GM19395 (cell line): ENCODE results near the gene DNMT3B.
"Not testable (repeated sequence)": the region's sequence is repeated elsewhere in the genome, so short reads cannot be mapped to it uniquely, and the experiment has no call there.

Source experiments
- ATAC-seq: cut with Tn5 transposase; IDR thresholded peaks from one replicate; pipeline ENCODE4 v1.9.1; 2021; ENCODE audit warnings: mild to moderate bottlenecking, moderate library complexity; ENCODE audit not compliant: unreplicated experiment

DNMT3B gene

GRCh38 chr20:32762754-32763201, 593 bp downstream of the DNMT3B start:
- ATAC-seq = peak; percentile 29

DNA sequence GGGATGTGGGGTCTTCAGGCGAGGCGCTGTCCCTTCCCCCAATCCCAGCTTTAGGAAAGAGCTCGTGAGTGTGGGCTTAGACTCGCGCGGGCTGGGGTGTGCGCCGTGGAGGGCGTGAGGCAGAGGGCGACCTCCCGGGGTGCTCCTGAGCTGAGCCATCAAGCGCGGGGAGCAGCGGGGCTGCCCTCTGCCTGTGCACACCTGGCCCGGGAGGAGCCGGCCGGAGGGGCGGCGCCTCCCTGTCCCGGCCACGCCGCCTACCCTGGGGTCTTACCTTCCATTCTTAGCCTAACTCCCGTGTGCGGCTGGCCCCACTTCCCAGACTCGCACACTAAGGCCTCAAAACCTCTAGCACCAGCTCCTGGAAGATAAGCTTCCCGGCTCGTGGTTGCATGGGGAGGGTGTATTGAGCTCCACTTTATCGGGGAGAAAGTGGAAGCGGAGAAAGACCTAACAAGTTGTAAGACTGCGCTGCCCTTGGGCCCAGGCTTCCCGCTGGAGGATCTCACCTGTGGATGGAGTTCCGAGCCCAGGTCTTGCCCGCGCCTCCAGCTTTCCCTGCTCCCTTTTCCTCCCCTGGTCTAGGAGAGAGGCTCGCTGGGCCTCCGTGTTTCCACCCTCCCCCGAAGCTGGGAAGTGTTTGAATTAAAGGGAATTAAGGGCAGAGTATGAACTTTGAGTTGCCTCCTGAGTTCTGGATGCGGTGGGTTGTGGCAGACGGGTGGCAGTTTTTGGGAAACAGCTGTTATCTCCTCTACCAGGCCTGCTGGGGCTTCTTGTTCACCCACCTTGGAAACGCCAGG, 1.2 kb downstream of the DNMT3B start:
- no peak for ATAC-seq

DNA sequence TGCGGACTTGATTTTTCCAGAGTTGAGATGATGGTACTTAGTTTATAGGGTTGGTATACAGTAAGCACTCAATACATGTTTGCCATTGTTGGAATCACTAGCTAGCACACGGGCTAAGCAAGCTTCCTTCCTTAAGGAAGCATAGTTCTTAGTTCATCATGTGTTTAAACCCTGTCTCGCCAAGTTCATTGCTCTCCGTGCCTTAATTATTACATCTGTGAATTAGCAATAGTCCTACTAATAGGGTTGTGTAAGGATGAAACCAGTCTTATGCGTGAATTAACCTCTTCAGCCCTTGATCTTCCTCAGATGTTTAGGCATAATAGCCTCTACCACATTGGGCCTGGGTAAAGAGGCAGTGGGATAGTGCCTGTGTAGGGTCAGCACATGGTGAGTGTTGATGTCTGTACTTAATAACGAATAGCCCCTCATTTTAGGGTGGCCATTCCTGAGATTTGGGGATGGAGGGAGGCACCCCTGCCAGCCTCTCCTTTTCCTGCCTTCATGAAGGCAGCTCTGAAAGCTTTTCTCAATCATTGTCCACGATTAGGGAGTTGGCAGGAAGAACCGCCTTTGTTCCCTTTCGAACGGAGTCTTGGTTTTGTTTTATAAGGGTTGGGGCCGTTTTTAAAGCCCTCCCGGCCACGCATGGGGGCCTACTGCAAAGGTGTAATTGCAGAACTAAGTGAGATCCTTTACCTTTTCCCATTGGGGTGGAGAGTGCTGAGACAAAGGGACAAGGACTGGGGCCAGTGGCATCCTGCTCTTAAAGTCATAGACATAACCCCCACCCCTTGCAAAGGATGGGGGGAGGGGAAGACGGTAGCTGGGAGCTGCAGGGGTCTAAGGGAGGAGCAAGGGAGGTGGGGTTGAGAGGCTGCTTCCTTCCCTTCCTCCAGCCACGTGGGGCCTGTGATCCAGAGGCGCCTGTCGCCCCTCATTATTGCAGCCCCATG, 2.1 kb downstream of the DNMT3B start:
- no peak for ATAC-seq

DNA sequence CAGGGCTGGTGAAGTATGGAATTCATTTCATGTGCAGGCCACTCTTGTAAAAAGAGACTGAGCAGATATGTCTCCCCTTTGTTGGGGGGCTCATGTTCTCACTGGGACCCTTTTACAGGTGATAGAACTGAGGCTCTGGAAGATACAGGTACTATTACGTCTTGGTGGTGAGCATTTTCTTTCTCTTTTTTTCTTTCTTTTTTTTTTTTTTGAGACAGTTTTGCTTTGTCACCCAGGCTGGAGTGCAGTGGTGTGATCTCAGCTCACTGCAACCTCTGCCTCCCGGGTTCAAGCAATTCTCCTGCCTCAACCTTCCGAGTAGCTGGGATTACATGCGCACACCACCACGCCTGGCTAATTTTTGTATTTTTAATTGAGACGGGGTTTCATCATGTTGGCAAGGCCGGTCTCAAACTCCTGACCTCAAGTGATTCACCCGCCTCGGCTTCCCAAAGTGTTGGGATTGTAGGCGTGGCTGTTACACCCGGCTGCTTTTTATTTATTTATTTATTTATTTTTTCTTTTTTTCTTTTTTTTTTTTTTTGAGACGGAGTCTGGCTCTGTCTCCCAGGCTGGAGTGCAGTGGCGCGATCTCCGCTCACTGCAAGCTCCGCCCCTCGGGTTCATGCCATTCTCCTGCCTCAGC, 3.2 kb downstream of the DNMT3B start:
- ATAC-seq = not testable (repeated sequence)

DNA sequence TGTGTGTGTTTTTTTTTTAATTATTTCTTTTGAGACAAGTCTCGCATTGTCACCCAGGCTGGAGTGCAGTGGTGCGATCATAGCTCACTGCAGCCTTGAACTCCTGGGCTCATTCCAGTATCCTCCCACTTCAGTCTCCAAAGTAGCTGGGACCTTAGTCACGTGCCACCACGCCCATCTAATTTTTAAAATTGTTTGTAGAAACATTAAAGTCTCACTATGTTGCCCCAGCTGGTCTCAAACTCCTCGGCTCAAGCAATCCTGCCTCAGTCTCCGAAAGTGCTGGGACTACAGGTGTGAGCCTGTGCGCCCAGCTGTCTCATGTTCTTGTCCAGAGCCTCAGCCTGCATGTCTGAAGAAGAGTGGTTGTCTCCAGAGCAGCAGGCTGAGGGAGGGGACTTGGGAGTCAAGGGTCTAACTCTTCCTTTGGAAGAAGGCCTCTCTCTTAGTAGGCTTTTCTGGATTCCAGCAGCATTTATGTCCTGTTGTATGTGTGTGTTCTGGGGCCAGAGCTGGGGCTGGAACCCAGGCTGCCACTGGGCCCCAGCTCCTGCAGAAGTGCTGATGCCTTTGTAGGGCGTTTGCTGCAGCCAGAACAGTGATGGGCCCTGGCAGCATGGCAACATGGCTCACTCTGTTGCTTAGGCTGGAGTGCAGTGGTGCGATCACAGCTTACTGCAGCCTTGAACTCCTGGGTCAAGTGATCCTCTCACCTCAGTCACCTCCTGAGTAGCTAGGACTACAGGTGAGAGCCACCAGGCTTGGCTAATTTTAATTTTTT, 5.4 kb downstream of the DNMT3B start:
- ATAC-seq = no peak

- no peak for ATAC-seq
Observed at GRCh38 chr20:32772046-32772445, 9.9 kb downstream of the DNMT3B start.

DNA sequence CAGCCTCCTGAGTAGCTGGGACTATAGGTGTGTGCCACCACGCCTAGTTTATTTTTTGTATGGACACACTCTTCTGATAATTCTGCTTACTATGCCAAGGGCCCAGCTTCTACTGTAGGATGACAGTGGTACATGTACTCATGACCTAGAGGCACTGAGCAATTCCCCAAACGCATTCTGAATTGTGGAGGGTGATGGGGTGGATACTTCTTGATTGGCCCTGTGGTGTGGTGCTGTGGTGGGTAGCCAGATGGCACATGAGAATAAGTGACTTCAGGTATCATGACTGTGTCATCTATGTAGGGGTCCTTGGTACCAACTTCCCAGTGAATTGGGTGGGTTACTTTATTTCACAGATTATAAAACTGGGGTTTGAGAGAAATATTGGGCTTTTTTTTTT, 11.0 kb downstream of the DNMT3B start:
- ATAC-seq = no peak

- ATAC-seq = no peak
Observed at GRCh38 chr20:32773855-32774254, 11.7 kb downstream of the DNMT3B start.

GRCh38 chr20:32775336-32775991, 13.3 kb downstream of the DNMT3B start:
- ATAC-seq = no peak

GRCh38 chr20:32777177-32777956, 15.2 kb downstream of the DNMT3B start:
- ATAC-seq = no peak

DNA sequence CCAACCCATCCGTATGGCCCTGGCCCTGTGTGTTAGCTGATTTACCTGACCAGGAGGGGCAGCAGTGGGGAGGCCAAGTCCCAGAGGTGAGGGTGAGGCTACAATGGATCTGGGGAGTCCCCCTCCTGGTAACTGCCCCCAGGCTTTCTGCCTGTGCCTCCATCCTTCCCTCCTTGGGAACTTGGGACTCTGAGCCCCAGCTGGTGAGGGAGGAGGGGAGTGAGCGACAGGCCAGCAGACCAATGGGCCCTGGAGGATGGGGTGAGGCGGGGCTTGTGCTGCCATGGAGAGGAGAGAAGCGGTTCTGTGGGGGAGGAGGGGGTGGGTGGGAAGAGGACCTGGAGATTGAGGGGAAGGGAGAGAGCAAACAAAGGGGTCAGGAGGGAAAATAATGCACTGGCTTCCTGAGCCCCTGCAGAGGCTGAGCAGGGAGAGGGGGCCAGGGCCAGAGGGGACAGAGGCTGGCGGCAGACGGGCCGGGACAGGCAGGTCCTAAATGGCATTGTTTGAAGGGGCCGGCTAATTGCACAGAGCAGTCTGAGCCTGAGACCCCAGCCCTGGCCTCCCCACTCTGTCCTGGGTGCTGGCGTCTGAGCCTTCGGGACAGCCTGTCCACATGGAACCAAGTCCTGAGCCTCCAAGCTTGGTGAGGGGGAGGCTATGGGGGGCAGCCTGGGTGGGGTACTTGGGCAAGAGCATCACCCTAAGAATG, 17.5 kb downstream of the DNMT3B start:
- no peak for ATAC-seq

DNA sequence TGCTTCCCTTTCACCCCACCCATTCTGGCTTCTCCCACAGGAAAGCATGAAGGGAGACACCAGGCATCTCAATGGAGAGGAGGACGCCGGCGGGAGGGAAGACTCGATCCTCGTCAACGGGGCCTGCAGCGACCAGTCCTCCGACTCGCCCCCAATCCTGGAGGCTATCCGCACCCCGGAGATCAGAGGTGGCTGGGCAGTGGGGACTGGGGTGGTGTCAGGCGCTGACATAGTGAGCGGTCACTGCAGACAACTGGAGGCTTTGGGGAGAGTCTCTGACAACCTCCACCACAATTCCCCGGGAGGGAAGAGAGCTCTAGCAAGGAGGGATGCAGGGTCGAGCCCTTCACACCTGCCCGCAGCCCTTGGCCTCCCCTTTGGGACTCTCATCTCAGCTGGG, 18.1 kb downstream of the DNMT3B start:
- ATAC-seq = no peak

DNA sequence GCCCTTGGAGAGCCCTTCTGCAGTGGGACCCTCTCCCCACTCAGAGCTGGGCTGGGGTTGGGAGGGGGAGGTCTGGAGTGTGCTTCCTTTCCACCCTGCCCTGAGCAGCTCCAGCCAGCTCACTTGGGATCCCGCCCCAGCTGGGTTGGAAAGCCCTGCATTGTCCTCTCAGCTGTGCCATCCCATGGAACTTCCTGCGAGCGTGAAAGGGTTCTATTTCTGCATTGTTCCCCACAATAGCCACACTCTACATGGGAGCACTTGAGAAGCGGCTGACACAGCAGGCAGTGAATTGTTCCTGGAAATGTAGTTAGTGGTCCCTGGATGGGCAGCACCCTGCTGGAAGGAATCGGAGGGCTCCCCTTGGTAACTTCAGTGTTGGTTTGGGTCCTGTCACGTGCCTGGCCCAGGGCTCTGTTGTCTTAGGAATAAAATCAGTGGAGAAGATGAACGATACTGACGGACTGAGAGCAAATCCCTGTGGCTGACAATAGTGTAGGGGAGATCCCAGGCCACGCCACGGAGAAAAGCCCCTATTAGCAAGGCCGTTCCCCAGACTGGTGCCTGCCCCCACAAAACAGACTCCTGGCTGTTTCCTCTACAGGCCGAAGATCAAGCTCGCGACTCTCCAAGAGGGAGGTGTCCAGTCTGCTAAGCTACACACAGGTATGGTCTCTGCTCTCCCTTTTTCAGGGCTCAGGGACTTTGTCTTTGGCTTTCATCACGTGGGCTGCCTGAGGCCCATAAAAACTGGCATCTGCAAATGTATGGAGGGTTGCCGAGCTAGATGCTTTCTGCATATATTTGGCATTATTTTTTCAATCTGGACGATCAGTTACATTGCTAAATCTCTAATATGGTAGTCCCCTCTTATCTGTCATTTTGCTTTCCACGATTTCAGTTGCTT, 18.8 kb downstream of the DNMT3B start:
- no peak for ATAC-seq

- no peak for ATAC-seq
Observed at GRCh38 chr20:32784369-32785080, 22.3 kb downstream of the DNMT3B start.

DNA sequence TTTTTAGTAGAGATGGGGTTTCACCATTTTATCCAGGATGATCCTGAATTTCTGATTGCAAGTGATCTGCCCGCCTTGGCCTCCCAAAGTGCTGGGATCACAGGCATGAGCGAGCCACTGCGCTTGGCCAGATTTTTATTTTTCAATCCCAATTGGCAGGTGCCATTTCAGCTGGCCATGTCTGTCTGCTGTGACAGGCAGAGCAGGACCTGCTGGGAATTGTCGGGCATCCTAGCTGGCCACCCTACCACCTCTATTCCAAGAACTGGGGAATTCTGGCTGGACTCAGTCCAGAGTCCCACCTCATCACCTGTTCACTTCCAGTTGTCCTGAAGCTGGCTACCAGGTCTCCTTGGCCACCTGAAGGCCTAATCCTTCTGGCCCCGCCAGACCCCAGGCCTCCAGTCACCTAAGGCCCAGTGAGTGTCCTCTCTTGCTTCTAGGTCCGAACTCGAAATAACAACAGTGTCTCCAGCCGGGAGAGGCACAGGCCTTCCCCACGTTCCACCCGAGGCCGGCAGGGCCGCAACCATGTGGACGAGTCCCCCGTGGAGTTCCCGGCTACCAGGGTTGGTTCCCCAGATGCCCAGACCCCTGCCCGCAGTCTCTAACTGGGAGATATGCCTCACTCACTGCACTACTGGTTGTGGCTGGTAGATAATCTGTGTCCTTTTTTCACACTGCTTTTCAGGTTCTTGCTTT, 24.0 kb downstream of the DNMT3B start:
- no peak for ATAC-seq

GRCh38 chr20:32787168-32787567, 25.0 kb downstream of the DNMT3B start:
- no peak for ATAC-seq
